ENCODE measurements around the gene SLC66A1. TPM values are rescaled to one million over a fixed set of nuclear protein-coding genes. Genes with fewer than 3 reads are reported as not detected.

SLC66A1 gene
- total and polyA plus RNA-seq, 2 experiments from 2014 or later: 21.1 to 24.0 TPM

- no peak for TF ChIP-seq CTCF (IDR thresholded peaks at IDR 0.05; ENCODE audit: low read depth, low read length)
- DNase-seq (ENCODE audit: low read depth in 1 of 2, low spot score in 1 of 2): no peak
- Histone ChIP-seq H3K4me3 (no peak overlapping the region), H3K27me3 (no peaks in the 10 kb centered on the region), H3K27ac (no peak overlapping the region), H3K36me3 (peaks cover 32% of the 10 kb centered on the region), H3K4me1 (ENCODE audit: low read depth) (no peaks in the 10 kb centered on the region), H3K9me3 (ENCODE audit: low read depth) (no peaks in the 10 kb centered on the region)
Observed at GRCh38 chr1:19345391-19345790, 33.3 kb downstream of the SLC66A1 start.

- Histone ChIP-seq H3K27ac (no peak overlapping the region), H3K9me3 (ENCODE audit: low read depth) (no peaks in the 10 kb centered on the region), H3K27me3 (no peaks in the 10 kb centered on the region), H3K36me3 (peaks cover 32% of the 10 kb centered on the region), H3K4me3 (no peak overlapping the region), H3K4me1 (ENCODE audit: low read depth) (no peaks in the 10 kb centered on the region)
- no peak for DNase-seq (ENCODE audit: low read depth in 1 of 2, low spot score in 1 of 2)
- TF ChIP-seq CTCF (IDR thresholded peaks at IDR 0.05; ENCODE audit: low read depth, low read length): no peak
Observed at GRCh38 chr1:19346026-19346425, 33.9 kb downstream of the SLC66A1 start.

DNA sequence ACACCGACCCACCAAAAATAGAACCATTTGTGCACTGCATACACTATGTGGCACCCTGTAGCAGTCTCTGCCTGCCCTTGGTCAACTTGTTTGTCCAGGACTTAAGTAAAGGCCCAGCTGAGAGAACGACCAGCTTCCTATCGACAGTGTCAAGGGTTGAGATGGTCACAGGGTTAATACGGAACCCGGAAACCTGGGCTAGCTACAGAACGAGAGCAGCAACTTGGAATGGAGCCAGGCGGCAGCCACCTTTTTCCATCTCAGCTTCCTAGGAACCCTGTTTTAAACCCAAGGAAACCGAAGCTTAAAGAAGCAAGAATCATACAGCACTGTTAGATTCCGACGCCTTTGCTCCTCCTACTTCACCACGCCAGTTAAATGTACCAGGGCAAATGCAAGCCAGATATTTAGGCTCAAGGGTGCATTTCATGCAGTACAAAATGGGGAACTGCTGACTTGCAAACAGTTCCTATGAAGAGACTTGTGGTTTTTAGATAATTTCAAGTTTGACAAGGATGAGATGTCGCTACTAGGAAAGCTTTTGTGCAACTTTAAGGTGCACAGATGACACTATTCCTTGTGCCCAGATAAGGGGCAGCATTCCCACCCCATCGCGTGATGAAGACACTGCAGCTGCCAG is 35.5 kb downstream of the SLC66A1 start:
- peaks cover 32% of the 10 kb centered on the region for H3K36me3 ChIP-seq
- H3K9me3 ChIP-seq (ENCODE audit: low read depth): no peaks in the 10 kb centered on the region
- no peaks in the 10 kb centered on the region for H3K4me1 ChIP-seq (ENCODE audit: low read depth)
- TF ChIP-seq CTCF (IDR thresholded peaks at IDR 0.05; ENCODE audit: low read depth, low read length): no peak
- no peak overlapping the region for H3K4me3 ChIP-seq
- no peak for DNase-seq (ENCODE audit: low read depth in 1 of 2, low spot score in 1 of 2)
- no peaks in the 10 kb centered on the region for H3K27me3 ChIP-seq
- no peak overlapping the region for H3K27ac ChIP-seq

DNA sequence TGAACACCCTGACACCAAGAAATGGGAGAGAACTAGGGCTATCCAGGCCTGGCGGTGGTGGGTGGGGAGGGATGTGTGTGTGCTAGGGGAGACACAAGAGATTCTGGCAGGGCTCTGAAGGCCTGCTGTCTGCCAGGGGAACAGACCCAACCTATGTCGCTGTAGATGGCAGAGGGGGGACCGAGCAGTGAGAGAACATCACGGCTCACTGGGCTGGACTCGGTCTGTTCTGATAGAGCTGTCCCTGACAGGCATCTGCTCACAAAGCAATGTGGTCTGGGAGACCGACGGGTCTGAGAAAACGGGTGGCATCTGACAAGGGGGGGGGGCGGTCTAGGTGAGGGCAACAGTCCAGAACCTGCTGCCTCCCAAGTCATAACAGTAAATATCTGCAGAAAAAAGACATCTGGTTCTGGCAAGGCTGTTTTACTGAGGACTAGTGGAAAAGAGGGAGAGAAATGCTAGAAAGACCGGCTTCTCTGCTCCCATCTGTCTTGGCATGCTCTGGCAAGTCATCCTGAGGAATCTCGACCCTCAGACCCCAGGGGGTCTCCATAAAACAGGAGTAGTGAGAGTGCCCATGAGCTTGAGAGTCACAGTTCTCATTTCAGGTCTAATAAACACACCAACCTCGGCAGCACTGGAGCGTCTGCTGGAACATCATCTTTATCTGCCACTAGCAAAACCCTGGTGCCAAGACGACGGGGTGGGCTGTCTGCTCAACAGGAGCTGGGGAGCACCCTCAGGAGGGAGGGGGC is 36.5 kb downstream of the SLC66A1 start:
- no peaks in the 10 kb centered on the region for H3K4me1 ChIP-seq (ENCODE audit: low read depth)
- no peaks in the 10 kb centered on the region for H3K9me3 ChIP-seq (ENCODE audit: low read depth)
- peaks cover 26% of the 10 kb centered on the region for H3K36me3 ChIP-seq
- H3K27ac ChIP-seq: no peak overlapping the region
- DNase-seq (ENCODE audit: low read depth in 1 of 2, low spot score in 1 of 2): no peak
- TF ChIP-seq CTCF (IDR thresholded peaks at IDR 0.05; ENCODE audit: low read depth, low read length): no peak
- H3K4me3 ChIP-seq: no peak overlapping the region
- H3K27me3 ChIP-seq: no peaks in the 10 kb centered on the region

- DNase-seq (ENCODE audit: low read depth in 1 of 2, low spot score in 1 of 2): no peak
- peaks cover 28% of the 10 kb centered on the region for H3K36me3 ChIP-seq
- no peaks in the 10 kb centered on the region for H3K9me3 ChIP-seq (ENCODE audit: low read depth)
- no peaks in the 10 kb centered on the region for H3K4me1 ChIP-seq (ENCODE audit: low read depth)
- no peak overlapping the region for H3K27ac ChIP-seq
- no peak for TF ChIP-seq CTCF (IDR thresholded peaks at IDR 0.05; ENCODE audit: low read depth, low read length)
- no peak overlapping the region for H3K4me3 ChIP-seq
- H3K27me3 ChIP-seq: no peaks in the 10 kb centered on the region
Observed at GRCh38 chr1:19349999-19350398, 37.9 kb downstream of the SLC66A1 start.
